ENCODE results near the gene MON2. TPM values are rescaled to one million over a fixed set of nuclear protein-coding genes. Genes with fewer than 3 reads are reported as not detected.

MON2 gene
- total and polyA plus RNA-seq, 12 donors = 5.0 to 25.3 (median 18.5) TPM

GRCh38 chr12:62597253-62597652, 130.6 kb downstream of the MON2 start:
- intact Hi-C loops (cut with DNase I) = loop anchor here in 3 of 10 donors (5.0 kb wide), 2 partner anchors 35 to 195 kb away; no protein-coding TSS in a partner anchor
- Histone ChIP-seq H3K4me1 (peaks cover 0 to 10% (median 9%) of the 10 kb centered on the region in 9 donors), H3K9me3 (no peaks in the 10 kb centered on the region), H3K27ac (no peak overlapping the region), H3K36me3 (peaks cover 0 to 16% (median 11%) of the 10 kb centered on the region in 9 donors), H3K27me3 (no peaks in the 10 kb centered on the region), H3K4me3 (no peak overlapping the region)
- TF ChIP-seq, protein P1, sequence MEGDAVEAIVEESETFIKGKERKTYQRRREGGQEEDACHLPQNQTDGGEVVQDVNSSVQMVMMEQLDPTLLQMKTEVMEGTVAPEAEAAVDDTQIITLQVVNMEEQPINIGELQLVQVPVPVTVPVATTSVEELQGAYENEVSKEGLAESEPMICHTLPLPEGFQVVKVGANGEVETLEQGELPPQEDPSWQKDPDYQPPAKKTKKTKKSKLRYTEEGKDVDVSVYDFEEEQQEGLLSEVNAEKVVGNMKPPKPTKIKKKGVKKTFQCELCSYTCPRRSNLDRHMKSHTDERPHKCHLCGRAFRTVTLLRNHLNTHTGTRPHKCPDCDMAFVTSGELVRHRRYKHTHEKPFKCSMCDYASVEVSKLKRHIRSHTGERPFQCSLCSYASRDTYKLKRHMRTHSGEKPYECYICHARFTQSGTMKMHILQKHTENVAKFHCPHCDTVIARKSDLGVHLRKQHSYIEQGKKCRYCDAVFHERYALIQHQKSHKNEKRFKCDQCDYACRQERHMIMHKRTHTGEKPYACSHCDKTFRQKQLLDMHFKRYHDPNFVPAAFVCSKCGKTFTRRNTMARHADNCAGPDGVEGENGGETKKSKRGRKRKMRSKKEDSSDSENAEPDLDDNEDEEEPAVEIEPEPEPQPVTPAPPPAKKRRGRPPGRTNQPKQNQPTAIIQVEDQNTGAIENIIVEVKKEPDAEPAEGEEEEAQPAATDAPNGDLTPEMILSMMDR (IDR thresholded peaks at IDR 0.05) = no peak
- no peak for DNase-seq
- 97% methylated on average over 3 of the region's 3 CpGs for WGBS, 2 donors
- no peak for ATAC-seq

DNA sequence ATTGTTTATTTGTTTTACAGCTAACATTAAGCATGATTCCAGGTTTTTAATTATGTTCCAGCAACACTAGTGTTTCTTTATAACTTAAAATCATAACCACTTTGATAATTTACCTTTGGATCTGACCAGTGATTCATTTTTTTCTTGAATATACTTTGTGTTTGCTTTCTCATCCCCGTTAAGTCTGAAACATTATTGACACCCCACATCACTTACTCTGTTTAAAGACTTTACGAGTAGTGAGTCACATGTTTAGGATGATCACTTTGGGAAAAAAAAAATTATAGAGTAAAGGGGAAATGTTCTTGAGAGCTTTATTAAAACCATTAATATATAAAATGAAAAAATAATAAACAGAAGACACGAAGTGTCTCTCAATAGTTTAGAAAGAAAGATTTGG, 132.2 kb downstream of the MON2 start:
- H3K4me3 ChIP-seq = no peak overlapping the region
- no peak overlapping the region for H3K27ac ChIP-seq
- intact Hi-C loops (cut with DNase I) = loop anchor here in 3 of 10 donors (5.0 kb wide), 2 partner anchors 33 to 193 kb away; no protein-coding TSS in a partner anchor
- ATAC-seq = no peak
- H3K36me3 ChIP-seq = peaks cover 0 to under 1% (median 0%) of the 10 kb centered on the region in 9 donors
- 95% methylated on average over 3 of the region's 3 CpGs for WGBS, 2 donors
- DNase-seq = no peak
- H3K4me1 ChIP-seq = peaks cover 0 to 12% (median 9%) of the 10 kb centered on the region in 9 donors
- H3K9me3 ChIP-seq = no peaks in the 10 kb centered on the region
- TF ChIP-seq, protein P1 (IDR thresholded peaks at IDR 0.05) = no peak
- no peaks in the 10 kb centered on the region for H3K27me3 ChIP-seq

DNA sequence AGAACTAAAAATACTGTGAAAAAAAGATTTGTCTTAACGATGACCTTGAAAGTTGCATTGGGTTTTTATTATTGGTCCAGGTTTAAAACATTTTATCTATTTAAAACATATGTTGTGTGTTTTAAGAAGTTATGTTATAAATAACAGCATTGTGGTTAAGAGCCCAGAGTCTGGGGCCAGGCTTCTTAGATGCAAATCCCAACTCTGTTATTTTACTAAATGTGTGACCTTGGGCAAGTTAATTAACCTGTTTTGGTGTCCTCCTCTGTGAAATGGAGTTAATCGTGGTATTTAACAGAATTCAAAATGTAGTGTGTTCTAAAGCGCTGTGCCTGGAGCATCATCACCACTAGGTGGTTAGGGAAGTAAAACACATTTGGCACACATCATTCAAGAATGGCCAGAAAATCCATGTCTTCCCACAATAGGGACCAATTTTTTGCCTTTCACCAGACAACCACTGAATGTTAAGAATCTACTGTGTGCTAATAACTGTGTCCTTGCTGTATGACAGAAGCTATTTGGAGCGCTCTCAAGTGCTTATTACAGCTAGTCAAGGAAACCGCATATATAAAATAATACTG, 133.3 kb downstream of the MON2 start:
- H3K27ac ChIP-seq = no peak overlapping the region
- intact Hi-C loops (cut with DNase I) = loop anchor here in 7 of 10 donors (5.0 to 10.0 kb wide), 5 partner anchors 32 to 465 kb away; no protein-coding TSS in a partner anchor
- H3K4me1 ChIP-seq = peaks cover 0 to 23% (median 14%) of the 10 kb centered on the region in 9 donors
- no peak overlapping the region for H3K4me3 ChIP-seq
- no peaks in the 10 kb centered on the region for H3K27me3 ChIP-seq
- ATAC-seq (no peak), DNase-seq (no peak)
- peaks cover 0 to under 1% (median 0%) of the 10 kb centered on the region in 9 donors for H3K36me3 ChIP-seq
- 90% methylated on average over 5 of the region's 5 CpGs for WGBS, 2 donors
- TF ChIP-seq, protein P1 (IDR thresholded peaks at IDR 0.05) = peak in 1 of 9 donors; percentile 8
- H3K9me3 ChIP-seq = no peaks in the 10 kb centered on the region

- Histone ChIP-seq H3K27ac (peak overlapping the region; percentile 99 to 100 (median 100)), H3K9me3 (no peaks in the 10 kb centered on the region), H3K4me1 (peaks cover 0 to 41% (median 20%) of the 10 kb centered on the region in 9 donors), H3K27me3 (no peaks in the 10 kb centered on the region), H3K4me3 (peak overlapping the region in 9 of 10 donors; percentile 67 to 97 (median 80)), H3K36me3 (peaks cover 0 to 5% (median 0%) of the 10 kb centered on the region in 9 donors)
- 24 to 25% methylated on average over 2 of the region's 2 CpGs for WGBS, 2 donors
- TF ChIP-seq, protein P1 (IDR thresholded peaks at IDR 0.05) = no peak
- no peak for ATAC-seq
- DNase-seq = no peak
- intact Hi-C loops (cut with DNase I) = loop anchor here in 6 of 10 donors (1.0 to 10.0 kb wide), 5 partner anchors 101 to 463 kb away; no protein-coding TSS in a partner anchor
Observed at GRCh38 chr12:62601765-62602164, 135.1 kb downstream of the MON2 start.

All from heart right ventricle (tissue), 16 donors.